WTC11 (cell line): Measurements from ENCODE around the gene COX19. TPM values are rescaled to one million over a fixed set of nuclear protein-coding genes. Genes with fewer than 3 reads are reported as not detected.

Experiments
- ATAC-seq: fragments of 200-7000 bp; cut with Tn5 transposase; 2 replicates; pipeline ENCODE4 v1.10.0; 2021; ENCODE audit warnings: mild to moderate bottlenecking, moderate library complexity
- CTCF ChIA-PET: fragments of 300-600 bp; sonication (Branson Sonifier 250); formaldehyde crosslinking; loops from one replicate; lab custom pipeline; 2021; ENCODE audit warnings: antibody characterized with exemption; lab: Charles Lee
- POLR2A ChIA-PET: fragments of 350-600 bp; sonication (Branson Sonifier 250); formaldehyde crosslinking; loops from one replicate; lab custom pipeline; 2021; ENCODE audit warnings: antibody characterized with exemption; lab: Charles Lee
- DNase-seq: peaks from one replicate; pipeline ENCODE4 v3.0.0; 2021; ENCODE audit warnings: low spot score
- H3K27ac Mint-ChIP-seq: 2 replicates; pipeline ENCODE4 v1.8.0; 2021; ENCODE audit warnings: mixed read lengths
- H3K27me3 Mint-ChIP-seq: 2 replicates; pipeline ENCODE4 v1.8.0; 2021; ENCODE audit warnings: low read depth, mild to moderate bottlenecking, moderate library complexity, mixed read lengths
- H3K36me3 Mint-ChIP-seq: 2 replicates; pipeline ENCODE4 v1.8.0; 2021; ENCODE audit warnings: mixed read lengths
- H3K4me1 Mint-ChIP-seq: 2 replicates; pipeline ENCODE4 v1.8.0; 2022; ENCODE audit warnings: mixed read lengths
- H3K4me3 Mint-ChIP-seq: 2 replicates; pipeline ENCODE4 v1.8.0; 2021; ENCODE audit warnings: mild to moderate bottlenecking, moderate library complexity, mixed read lengths
- H3K9me3 Mint-ChIP-seq: 2 replicates; pipeline ENCODE4 v1.8.0; 2021; ENCODE audit warnings: mixed read lengths
- ARID4B ChIP-seq: sonication (generic); formaldehyde crosslinking; IDR thresholded peaks from 2 replicates; pipeline ENCODE4 v1.8.0; 2023; ENCODE audit warnings: missing genetic modification reagents, mild to moderate bottlenecking, borderline replicate concordance
- ATF1 ChIP-seq: sonication (generic); formaldehyde crosslinking; IDR thresholded peaks from 2 replicates; pipeline ENCODE4 v1.8.1; 2023; ENCODE audit warnings: mild to moderate bottlenecking, moderate library complexity, missing genetic modification reagents
- ATF3 ChIP-seq: sonication (generic); formaldehyde crosslinking; conservative IDR thresholded peaks from 2 replicates; pipeline ENCODE4 v1.8.1; 2022; ENCODE audit warnings: mild to moderate bottlenecking, missing genetic modification reagents
- CREB1 ChIP-seq: sonication (generic); formaldehyde crosslinking; IDR thresholded peaks from 2 replicates; pipeline ENCODE4 v1.8.0; 2023; ENCODE audit warnings: mild to moderate bottlenecking, missing genetic modification reagents
- CTCF ChIP-seq: fragments of 200-600 bp; IDR thresholded peaks from 2 replicates; pipeline ENCODE4 v1.8.0; 2022; ENCODE audit warnings: antibody characterized with exemption
- E2F5 ChIP-seq: sonication (generic); formaldehyde crosslinking; IDR thresholded peaks from 2 replicates; pipeline ENCODE4 v1.8.1; 2022; ENCODE audit warnings: mild to moderate bottlenecking, moderate library complexity, missing genetic modification reagents
- HMGXB4 ChIP-seq: sonication (generic); formaldehyde crosslinking; IDR thresholded peaks from 2 replicates; pipeline ENCODE4 v1.8.1; 2023; ENCODE audit warnings: mild to moderate bottlenecking, moderate library complexity, missing genetic modification reagents
- JAZF1 ChIP-seq: fragments of 250-450 bp; sonication (Bioruptor Pico); IDR thresholded peaks from 2 replicates; pipeline ENCODE4 v1.9.0; 2021; ENCODE audit warnings: moderate library complexity, mild to moderate bottlenecking, inconsistent platforms
- KAT7 ChIP-seq: sonication (generic); formaldehyde crosslinking; IDR thresholded peaks from 2 replicates; pipeline ENCODE4 v1.8.1; 2023; ENCODE audit warnings: missing genetic modification reagents, mild to moderate bottlenecking, borderline replicate concordance
- MXD4 ChIP-seq: fragments of 250-450 bp; sonication (Bioruptor Pico); IDR thresholded peaks from 2 replicates; pipeline ENCODE4 v1.8.0; 2021; ENCODE audit warnings: mild to moderate bottlenecking, moderate library complexity, borderline replicate concordance
- NR2C2 ChIP-seq: sonication (generic); formaldehyde crosslinking; IDR thresholded peaks from 2 replicates; pipeline ENCODE4 v1.8.0; 2022; ENCODE audit warnings: mild to moderate bottlenecking, missing genetic modification reagents
- SMAD3 ChIP-seq: sonication (generic); formaldehyde crosslinking; IDR thresholded peaks from 2 replicates; pipeline ENCODE4 v1.8.0; 2022; ENCODE audit warnings: missing genetic modification reagents, mild to moderate bottlenecking, borderline replicate concordance
- SP1 ChIP-seq: sonication (generic); formaldehyde crosslinking; conservative IDR thresholded peaks from 2 replicates; pipeline ENCODE4 v1.8.1; 2022; ENCODE audit warnings: missing genetic modification reagents
- ZMAT4 ChIP-seq: fragments of 250-450 bp; sonication (Bioruptor Pico); IDR thresholded peaks from 2 replicates; pipeline ENCODE4 v1.9.0; 2021; ENCODE audit warnings: mild to moderate bottlenecking
- ZNF138 ChIP-seq: sonication (generic); formaldehyde crosslinking; conservative IDR thresholded peaks from 2 replicates; pipeline ENCODE4 v1.8.1; 2022; ENCODE audit warnings: mild to moderate bottlenecking, moderate library complexity, missing genetic modification reagents
- ZNF232 ChIP-seq: sonication (generic); formaldehyde crosslinking; IDR thresholded peaks from 2 replicates; pipeline ENCODE4 v1.8.0; 2022; ENCODE audit warnings: mild to moderate bottlenecking, missing genetic modification reagents
- ZNF263 ChIP-seq: sonication (generic); formaldehyde crosslinking; IDR thresholded peaks from 2 replicates; pipeline ENCODE4 v1.8.1; 2022; ENCODE audit warnings: low read depth, mild to moderate bottlenecking, moderate library complexity, missing genetic modification reagents
- ZNF281 ChIP-seq: sonication (generic); formaldehyde crosslinking; IDR thresholded peaks from 2 replicates; pipeline ENCODE4 v1.8.0; 2023; ENCODE audit warnings: mild to moderate bottlenecking, missing genetic modification reagents
- ZNF423 ChIP-seq: fragments of 250-450 bp; sonication (Bioruptor Pico); IDR thresholded peaks from 2 replicates; pipeline ENCODE4 v2.1.2; 2022; ENCODE audit warnings: mild to moderate bottlenecking, moderate library complexity
- total RNA-seq: library from RNA; stranded (reverse); gene quantifications from 3 replicates; pipeline ENCODE4 v1.2.3, GENCODE V29; 2021

COX19 gene
- total RNA-seq, 1 experiment from 2014 or later, result 13.2 TPM

- Mint-ChIP-seq H3K4me3 (no peak overlapping the region), H3K9me3 (no peaks in the 10 kb centered on the region)
- ATAC-seq (no peak), DNase-seq (no peak)
- TF ChIP-seq ZNF232 (CRISPR knock-in tag), result no peak
- no peak for TF ChIP-seq ZNF138
- no peak for TF ChIP-seq E2F5
- no peak for TF ChIP-seq NR2C2 (CRISPR knock-in tag)
- TF ChIP-seq ATF1, result no peak
- TF ChIP-seq ZMAT4 (CRISPR knock-in tag), result no peak
- TF ChIP-seq ZNF263, result no peak
- TF ChIP-seq ZNF281, result no peak
- TF ChIP-seq SP1 (CRISPR knock-in tag), result no peak
- TF ChIP-seq MXD4, result no peak
- TF ChIP-seq, all 79 proteins: peak for 0
- Mint-ChIP-seq H3K27me3 (no peaks in the 10 kb centered on the region), H3K27ac (no peak overlapping the region), H3K36me3 (no peaks in the 10 kb centered on the region), H3K4me1 (no peaks in the 10 kb centered on the region)
- POLR2A ChIA-PET, result no interaction called here
- CTCF ChIA-PET, result interaction anchor here (0.7 to 6.0 kb wide), 10 partner anchors 14 to 129 kb away, joined by 3 to 140 read pairs (median 16); partner anchors contain the start of genes COX19 and GPR146
Observed at GRCh38 chr7:994592-995308, 19.4 kb upstream of the COX19 start.

- POLR2A ChIA-PET, result interaction anchor here (1.0 to 1.9 kb wide), 3 partner anchors 48 to 83 kb away, joined by 3 to 7 read pairs (median 4); no protein-coding TSS in a partner anchor
- Mint-ChIP-seq H3K4me1 (no peaks in the 10 kb centered on the region), H3K4me3 (no peak overlapping the region), H3K27ac (no peak overlapping the region), H3K9me3 (no peaks in the 10 kb centered on the region), H3K27me3 (no peaks in the 10 kb centered on the region), H3K36me3 (no peaks in the 10 kb centered on the region)
- CTCF ChIA-PET, result interaction anchor here (0.5 to 6.0 kb wide), 73 partner anchors 11 to 1531 kb away, joined by 3 to 140 read pairs (median 6); partner anchors contain the start of genes COX19, CYP2W1, GPER1 and GPR146
- DNase-seq, result peak; percentile 99
- peak; percentile 91 for ATAC-seq
- no peak for TF ChIP-seq CREB1 (CRISPR knock-in tag)
- peak; percentile 96 for TF ChIP-seq CTCF
- no peak for TF ChIP-seq ARID4B (CRISPR knock-in tag)
- peak; percentile 54; the same call in 1 of the 2 replicates for TF ChIP-seq SMAD3 (CRISPR knock-in tag)
- no peak for TF ChIP-seq ZNF138
- no peak for TF ChIP-seq KAT7 (CRISPR knock-in tag)
- TF ChIP-seq ZNF423 (CRISPR knock-in tag), result peak; percentile 47; the same call in 1 of the 2 replicates
- peak; percentile 95 for TF ChIP-seq HMGXB4 (CRISPR knock-in tag)
- no peak for TF ChIP-seq JAZF1 (CRISPR knock-in tag)
- no peak for TF ChIP-seq ATF3 (CRISPR knock-in tag)
Observed at GRCh38 chr7:992709-993607, 17.6 kb upstream of the COX19 start.
